GM12865 (cell line): Measurements from ENCODE around the gene CSNK1E.

Source experiments
- DNase-seq: peaks from one replicate; pipeline ENCODE4 v3.0.0; 2010; ENCODE audit warnings: low read depth
- H3K4me3 ChIP-seq: 2 replicates; pipeline ENCODE4 v1.5.1; 2011; ENCODE audit warnings: mild to moderate bottlenecking, low read depth, low read length, control low read depth
- TF ChIP-seq, protein P1 (sequence below): IDR thresholded peaks from 2 replicates; pipeline ENCODE4 v1.5.1; 2011; ENCODE audit warnings: low read length, control low read depth, low read depth, inconsistent platforms; ENCODE audit not compliant: insufficient read depth; ENCODE audit errors: missing control alignments

CSNK1E gene

DNA sequence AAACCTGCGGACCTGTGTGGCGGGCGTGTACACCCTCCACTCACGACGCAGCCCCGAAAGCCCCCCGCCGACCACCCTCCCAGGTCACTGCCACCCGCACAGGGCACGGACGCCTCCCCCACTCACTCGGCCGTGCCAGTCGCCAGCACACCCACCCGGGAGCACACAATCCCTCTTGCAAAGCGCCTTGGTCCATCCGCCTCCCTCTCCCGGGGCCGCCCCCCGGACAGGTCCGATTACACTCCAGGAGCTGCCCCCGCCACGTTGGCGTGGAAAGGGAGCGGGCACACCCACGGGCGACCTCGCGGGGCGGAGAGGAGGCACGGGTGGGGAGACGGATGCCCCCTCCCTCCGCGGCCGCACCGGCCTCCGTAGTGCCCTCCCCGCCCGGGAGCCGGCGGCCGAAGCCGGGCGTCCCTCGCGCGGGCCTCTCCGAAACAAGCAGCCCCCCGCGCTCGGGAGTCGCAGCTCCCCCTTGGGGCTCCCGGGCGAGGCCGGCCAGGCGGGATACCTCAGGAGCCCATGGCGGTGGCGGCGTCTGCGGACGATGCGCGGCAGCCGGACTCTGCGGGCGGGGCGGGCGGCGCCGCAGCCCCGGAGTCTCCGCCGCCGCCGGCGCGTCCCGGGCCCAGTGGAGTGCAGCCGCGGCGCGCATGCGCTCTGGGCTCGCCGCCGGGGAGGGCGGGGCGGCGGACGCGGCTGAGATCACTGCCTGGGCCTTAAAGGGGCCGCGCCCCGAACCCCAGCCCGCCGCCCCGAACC, 44.7 kb downstream of the CSNK1E start, which contains the start of gene TMEM184B:
Gene TMEM184B, minus strand, starts transcription at position 638 of the 762 bp plus-strand sequence. CDS start 25,049 bp downstream, outside the sequence.
- DNase-seq, result peak; percentile 83
- H3K4me3 ChIP-seq, result peak within 1 kb of the TSS; percentile 78
- TF ChIP-seq, protein P1, sequence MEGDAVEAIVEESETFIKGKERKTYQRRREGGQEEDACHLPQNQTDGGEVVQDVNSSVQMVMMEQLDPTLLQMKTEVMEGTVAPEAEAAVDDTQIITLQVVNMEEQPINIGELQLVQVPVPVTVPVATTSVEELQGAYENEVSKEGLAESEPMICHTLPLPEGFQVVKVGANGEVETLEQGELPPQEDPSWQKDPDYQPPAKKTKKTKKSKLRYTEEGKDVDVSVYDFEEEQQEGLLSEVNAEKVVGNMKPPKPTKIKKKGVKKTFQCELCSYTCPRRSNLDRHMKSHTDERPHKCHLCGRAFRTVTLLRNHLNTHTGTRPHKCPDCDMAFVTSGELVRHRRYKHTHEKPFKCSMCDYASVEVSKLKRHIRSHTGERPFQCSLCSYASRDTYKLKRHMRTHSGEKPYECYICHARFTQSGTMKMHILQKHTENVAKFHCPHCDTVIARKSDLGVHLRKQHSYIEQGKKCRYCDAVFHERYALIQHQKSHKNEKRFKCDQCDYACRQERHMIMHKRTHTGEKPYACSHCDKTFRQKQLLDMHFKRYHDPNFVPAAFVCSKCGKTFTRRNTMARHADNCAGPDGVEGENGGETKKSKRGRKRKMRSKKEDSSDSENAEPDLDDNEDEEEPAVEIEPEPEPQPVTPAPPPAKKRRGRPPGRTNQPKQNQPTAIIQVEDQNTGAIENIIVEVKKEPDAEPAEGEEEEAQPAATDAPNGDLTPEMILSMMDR, result no peak

DNA sequence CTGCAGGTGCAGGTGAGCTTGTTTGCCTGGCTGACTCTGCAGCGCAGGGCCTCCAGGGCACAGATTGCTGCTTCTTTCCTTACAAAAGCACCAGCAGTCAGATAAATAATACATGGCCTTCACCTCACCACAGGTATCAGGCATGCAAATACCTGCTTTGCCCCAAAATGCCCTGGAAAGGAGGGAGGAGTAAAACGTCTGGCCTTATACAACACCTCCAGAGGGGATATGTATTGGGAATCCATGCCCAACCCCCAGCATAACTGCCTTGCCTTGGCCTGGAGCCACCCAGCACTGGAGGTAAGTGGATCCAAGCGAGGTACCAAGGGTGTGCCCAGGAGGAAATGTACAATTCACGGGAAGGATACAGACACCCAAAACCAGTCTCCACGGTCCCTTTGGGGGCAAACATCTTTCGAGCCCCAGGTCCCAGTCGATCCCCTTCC, 45.3 kb downstream of the CSNK1E start:
- no peak for DNase-seq
- H3K4me3 ChIP-seq, result peak overlapping the region; percentile 78
- TF ChIP-seq, protein P1, result no peak

DNA sequence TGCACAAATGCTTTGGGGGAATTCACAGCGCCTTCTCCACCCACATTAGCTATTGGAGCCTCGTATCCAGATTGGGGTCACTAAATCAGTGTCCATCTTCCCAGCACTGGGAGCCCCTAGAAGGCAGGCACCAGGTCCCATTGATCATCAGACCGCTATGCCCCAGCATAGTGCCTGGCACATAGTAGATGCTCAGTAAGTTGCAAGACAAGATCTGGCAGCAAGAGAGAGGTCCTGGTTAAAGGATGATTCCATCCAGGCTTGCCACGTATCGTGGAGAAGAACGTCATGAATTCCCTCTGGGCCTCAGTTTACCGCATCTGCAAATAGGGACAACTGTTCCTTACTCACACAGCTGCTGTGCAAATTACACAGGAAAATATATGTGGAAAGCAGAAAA, 46.1 kb downstream of the CSNK1E start:
- TF ChIP-seq, protein P1, result no peak
- no peak for DNase-seq
- H3K4me3 ChIP-seq, result no peak overlapping the region

GRCh38 chr22:38270091-38270992, 46.9 kb downstream of the CSNK1E start:
- TF ChIP-seq, protein P1, result no peak
- no peak for DNase-seq
- H3K4me3 ChIP-seq, result no peak overlapping the region

DNA sequence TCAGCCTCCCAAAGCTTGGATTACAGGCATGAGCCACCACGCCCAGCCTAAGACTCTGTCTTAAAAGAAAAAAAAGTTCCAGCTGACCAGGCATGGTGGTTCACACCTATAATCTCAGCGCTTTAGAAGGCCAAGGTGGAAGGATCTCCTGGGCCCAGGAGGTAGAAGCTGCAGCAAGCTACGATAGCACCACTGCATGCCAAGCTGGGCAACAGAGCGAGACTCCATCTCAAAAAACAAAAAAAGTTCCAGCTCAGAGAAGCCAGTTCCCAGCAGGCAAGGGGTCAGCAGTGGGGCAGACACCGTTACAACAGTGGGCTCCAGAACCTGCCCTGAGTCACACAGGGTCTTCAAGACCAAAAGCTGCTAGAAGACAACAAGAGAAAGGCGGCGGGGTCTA, 47.8 kb downstream of the CSNK1E start:
- no peak for DNase-seq
- no peak overlapping the region for H3K4me3 ChIP-seq
- TF ChIP-seq, protein P1, result no peak

DNA sequence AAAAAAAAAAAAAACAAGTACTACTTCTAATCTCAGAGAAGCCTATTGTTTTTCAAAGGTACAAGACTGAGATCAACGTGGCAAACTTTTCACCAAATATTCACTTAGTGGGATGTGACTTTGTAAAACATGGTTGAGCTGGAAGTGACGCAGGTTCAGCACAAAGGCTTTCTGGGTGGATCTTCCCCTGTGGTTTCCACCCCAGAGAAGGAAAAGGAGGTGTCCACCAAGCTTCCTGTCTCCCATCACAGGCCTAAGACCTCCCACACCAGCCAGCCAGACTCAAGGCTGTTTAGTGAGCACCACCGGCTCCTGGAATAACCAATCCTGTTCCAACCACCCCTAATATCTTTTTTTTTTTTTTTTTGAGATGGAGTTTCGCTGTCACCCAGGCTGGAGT, 50.1 kb downstream of the CSNK1E start:
- no peak overlapping the region for H3K4me3 ChIP-seq
- TF ChIP-seq, protein P1, result no peak
- DNase-seq, result no peak
